Measurements from ENCODE around the gene PRKCSH. TPM values are rescaled to one million over a fixed set of nuclear protein-coding genes. Genes with fewer than 3 reads are reported as not detected.

Gene PRKCSH
- total RNA-seq, 1 experiment from 2014 or later: 399 TPM

GRCh38 chr19:11495481-11495880 is 60.0 kb downstream of the PRKCSH start:
- in situ Hi-C loops (cut with HindIII; ENCODE audit: low pct_unique_long_range_greater_than_20kb, low sequenced_read_pairs) (no loop called here), intact Hi-C loops (cut with micrococcal nuclease; ENCODE audit: unreplicated experiment) (no loop called here)
- ATAC-seq (no peak), DNase-seq (ENCODE audit: low read depth, low spot score) (no peak)
- Histone ChIP-seq H3K27ac (ENCODE audit: low read length) (no peak overlapping the region), H3K4me3 (ENCODE audit: low read depth in 2 of 2, low read length in 2 of 2) (no peak overlapping the region), H3K27me3 (ENCODE audit: control insufficient read depth, insufficient read depth, low read length) (no peaks in the 10 kb centered on the region), H3K9me3 (ENCODE audit: control insufficient read depth, insufficient read depth, low read depth, low read length) (no peaks in the 10 kb centered on the region), H3K36me3 (ENCODE audit: control insufficient read depth, insufficient read depth, low read length) (no peaks in the 10 kb centered on the region), H3K4me1 (ENCODE audit: control insufficient read depth, insufficient read depth, low read length) (no peaks in the 10 kb centered on the region)
- TF ChIP-seq TCF7L2 (IDR thresholded peaks at IDR 0.05; ENCODE audit: low read depth, low read length): no peak
- TF ChIP-seq, protein P1, sequence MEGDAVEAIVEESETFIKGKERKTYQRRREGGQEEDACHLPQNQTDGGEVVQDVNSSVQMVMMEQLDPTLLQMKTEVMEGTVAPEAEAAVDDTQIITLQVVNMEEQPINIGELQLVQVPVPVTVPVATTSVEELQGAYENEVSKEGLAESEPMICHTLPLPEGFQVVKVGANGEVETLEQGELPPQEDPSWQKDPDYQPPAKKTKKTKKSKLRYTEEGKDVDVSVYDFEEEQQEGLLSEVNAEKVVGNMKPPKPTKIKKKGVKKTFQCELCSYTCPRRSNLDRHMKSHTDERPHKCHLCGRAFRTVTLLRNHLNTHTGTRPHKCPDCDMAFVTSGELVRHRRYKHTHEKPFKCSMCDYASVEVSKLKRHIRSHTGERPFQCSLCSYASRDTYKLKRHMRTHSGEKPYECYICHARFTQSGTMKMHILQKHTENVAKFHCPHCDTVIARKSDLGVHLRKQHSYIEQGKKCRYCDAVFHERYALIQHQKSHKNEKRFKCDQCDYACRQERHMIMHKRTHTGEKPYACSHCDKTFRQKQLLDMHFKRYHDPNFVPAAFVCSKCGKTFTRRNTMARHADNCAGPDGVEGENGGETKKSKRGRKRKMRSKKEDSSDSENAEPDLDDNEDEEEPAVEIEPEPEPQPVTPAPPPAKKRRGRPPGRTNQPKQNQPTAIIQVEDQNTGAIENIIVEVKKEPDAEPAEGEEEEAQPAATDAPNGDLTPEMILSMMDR (IDR thresholded peaks at IDR 0.05): no peak
- TF ChIP-seq, protein P2, sequence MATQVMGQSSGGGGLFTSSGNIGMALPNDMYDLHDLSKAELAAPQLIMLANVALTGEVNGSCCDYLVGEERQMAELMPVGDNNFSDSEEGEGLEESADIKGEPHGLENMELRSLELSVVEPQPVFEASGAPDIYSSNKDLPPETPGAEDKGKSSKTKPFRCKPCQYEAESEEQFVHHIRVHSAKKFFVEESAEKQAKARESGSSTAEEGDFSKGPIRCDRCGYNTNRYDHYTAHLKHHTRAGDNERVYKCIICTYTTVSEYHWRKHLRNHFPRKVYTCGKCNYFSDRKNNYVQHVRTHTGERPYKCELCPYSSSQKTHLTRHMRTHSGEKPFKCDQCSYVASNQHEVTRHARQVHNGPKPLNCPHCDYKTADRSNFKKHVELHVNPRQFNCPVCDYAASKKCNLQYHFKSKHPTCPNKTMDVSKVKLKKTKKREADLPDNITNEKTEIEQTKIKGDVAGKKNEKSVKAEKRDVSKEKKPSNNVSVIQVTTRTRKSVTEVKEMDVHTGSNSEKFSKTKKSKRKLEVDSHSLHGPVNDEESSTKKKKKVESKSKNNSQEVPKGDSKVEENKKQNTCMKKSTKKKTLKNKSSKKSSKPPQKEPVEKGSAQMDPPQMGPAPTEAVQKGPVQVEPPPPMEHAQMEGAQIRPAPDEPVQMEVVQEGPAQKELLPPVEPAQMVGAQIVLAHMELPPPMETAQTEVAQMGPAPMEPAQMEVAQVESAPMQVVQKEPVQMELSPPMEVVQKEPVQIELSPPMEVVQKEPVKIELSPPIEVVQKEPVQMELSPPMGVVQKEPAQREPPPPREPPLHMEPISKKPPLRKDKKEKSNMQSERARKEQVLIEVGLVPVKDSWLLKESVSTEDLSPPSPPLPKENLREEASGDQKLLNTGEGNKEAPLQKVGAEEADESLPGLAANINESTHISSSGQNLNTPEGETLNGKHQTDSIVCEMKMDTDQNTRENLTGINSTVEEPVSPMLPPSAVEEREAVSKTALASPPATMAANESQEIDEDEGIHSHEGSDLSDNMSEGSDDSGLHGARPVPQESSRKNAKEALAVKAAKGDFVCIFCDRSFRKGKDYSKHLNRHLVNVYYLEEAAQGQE (IDR thresholded peaks at IDR 0.05; ENCODE audit: insufficient read depth in 1 of 2, low read depth in 2 of 2, low read length in 1 of 2): no peak
- no peak for TF ChIP-seq POLR2AphosphoS5 (IDR thresholded peaks at IDR 0.05; ENCODE audit: low read depth, low read length)
- TF ChIP-seq SIN3A (IDR thresholded peaks at IDR 0.05; ENCODE audit: borderline replicate concordance, insufficient read depth, low read depth, low read length): no peak
- no TSS peak for BruUV-seq (replicated peaks)
- POLR2A ChIA-PET: no interaction called here
- CTCF ChIA-PET: interaction anchor here (0.8 kb wide), 1 partner anchor 43 kb away, joined by 3 read pairs; the partner anchor contains the start of gene CNN1

GRCh38 chr19:11495885-11496284 is 60.5 kb downstream of the PRKCSH start:
- H3K4me3 ChIP-seq (ENCODE audit: low read depth in 2 of 2, low read length in 2 of 2): no peak overlapping the region
- TF ChIP-seq TCF7L2 (IDR thresholded peaks at IDR 0.05; ENCODE audit: low read depth, low read length): no peak
- TF ChIP-seq, protein P1 (IDR thresholded peaks at IDR 0.05): no peak
- TF ChIP-seq SIN3A (IDR thresholded peaks at IDR 0.05; ENCODE audit: borderline replicate concordance, insufficient read depth, low read depth, low read length): no peak
- TF ChIP-seq, protein P2 (IDR thresholded peaks at IDR 0.05; ENCODE audit: insufficient read depth in 1 of 2, low read depth in 2 of 2, low read length in 1 of 2): no peak
- TF ChIP-seq POLR2AphosphoS5 (IDR thresholded peaks at IDR 0.05; ENCODE audit: low read depth, low read length): no peak
- CTCF ChIA-PET: interaction anchor here (0.8 kb wide), 1 partner anchor 43 kb away, joined by 3 read pairs; the partner anchor contains the start of gene CNN1
- H3K27me3 ChIP-seq (ENCODE audit: control insufficient read depth, insufficient read depth, low read length): no peaks in the 10 kb centered on the region
- no peak overlapping the region for H3K27ac ChIP-seq (ENCODE audit: low read length)
- no peaks in the 10 kb centered on the region for H3K4me1 ChIP-seq (ENCODE audit: control insufficient read depth, insufficient read depth, low read length)
- intact Hi-C loops (cut with micrococcal nuclease; ENCODE audit: unreplicated experiment) (no loop called here), in situ Hi-C loops (cut with HindIII; ENCODE audit: low pct_unique_long_range_greater_than_20kb, low sequenced_read_pairs) (no loop called here)
- no TSS peak for BruUV-seq (replicated peaks)
- DNase-seq (ENCODE audit: low read depth, low spot score) (no peak), ATAC-seq (no peak)
- no peaks in the 10 kb centered on the region for H3K9me3 ChIP-seq (ENCODE audit: control insufficient read depth, insufficient read depth, low read depth, low read length)
- no peaks in the 10 kb centered on the region for H3K36me3 ChIP-seq (ENCODE audit: control insufficient read depth, insufficient read depth, low read length)
- POLR2A ChIA-PET: no interaction called here

Data from Panc1 (cell line).